SK-N-SH (cell line): ENCODE measurements around the gene AP1M2.

Experiments used
- CTCF ChIP-seq: fragments of 200-600 bp; sonication (generic); IDR thresholded peaks from 2 replicates; pipeline ENCODE4 v1.6.1; 2017; ENCODE audit warnings: antibody characterized with exemption, mild to moderate bottlenecking, moderate library complexity
- EP300 ChIP-seq, 2 experiments: IDR thresholded peaks; 2 replicates each; pipeline versions ENCODE4 v1.4.0 to v1.6.1; 2012; ENCODE audit warnings: borderline replicate concordance in 1 of 2, low read depth in 1 of 2, low read length in 1 of 2
- GATA2 ChIP-seq: sonication (generic); formaldehyde crosslinking; IDR thresholded peaks from 2 replicates; pipeline ENCODE4 v1.5.0; 2020; ENCODE audit warnings: mild to moderate bottlenecking, missing genetic modification reagents
- IRF3 ChIP-seq: fragments of 150-350 bp; IDR thresholded peaks from 2 replicates; pipeline ENCODE4 v1.6.1; 2016; ENCODE audit warnings: mild to moderate bottlenecking, low read depth, low read length
- MAX ChIP-seq: IDR thresholded peaks from 2 replicates; pipeline ENCODE4 v1.4.0; 2012; ENCODE audit warnings: low read depth
- MXI1 ChIP-seq: IDR thresholded peaks from 2 replicates; pipeline ENCODE4 v1.6.1; 2012; ENCODE audit warnings: mild to moderate bottlenecking, low read depth, low read length, improper control_type of control experiment
- POLR2AphosphoS5 ChIP-seq: IDR thresholded peaks from 2 replicates; pipeline ENCODE4 v1.6.1; 2012; ENCODE audit warnings: low read depth, low read length
- RCOR1 ChIP-seq: fragments of 150-350 bp; IDR thresholded peaks from 2 replicates; pipeline ENCODE4 v1.6.1; 2017; ENCODE audit warnings: antibody characterized with exemption, low read length
- TAF1 ChIP-seq: IDR thresholded peaks from 2 replicates; pipeline ENCODE4 v1.6.1; 2012; ENCODE audit warnings: low read depth, mild to moderate bottlenecking, low read length, moderate library complexity, borderline replicate concordance
- USF1 ChIP-seq: IDR thresholded peaks from 2 replicates; pipeline ENCODE4 v1.4.0; 2012; ENCODE audit warnings: low read depth, borderline replicate concordance
- USF2 ChIP-seq: fragments of 150-350 bp; IDR thresholded peaks from 2 replicates; pipeline ENCODE4 v1.6.1; 2017; ENCODE audit warnings: antibody characterized with exemption, low read length, low read depth, borderline replicate concordance
- YY1 ChIP-seq: IDR thresholded peaks from 2 replicates; pipeline ENCODE4 v1.4.0; 2012; ENCODE audit warnings: low read depth, mild to moderate bottlenecking

GRCh38 chr19:10544753-10545251 lies 42.3 kb downstream of the AP1M2 start:
- TF ChIP-seq CTCF (no peak), EP300 (IDR thresholded peaks at IDR 0.05; ENCODE audit: borderline replicate concordance in 1 of 2, low read depth in 1 of 2, low read length in 1 of 2) (no peak), IRF3 (no peak), POLR2AphosphoS5 (no peak), GATA2 (no peak), USF2 (no peak), MXI1 (no peak), RCOR1 (no peak), TAF1 (no peak), USF1 (no peak), MAX (no peak), YY1 (no peak)
